A673 (cell line): ENCODE results near the gene SLX4IP. TPM values are rescaled to one million over a fixed set of nuclear protein-coding genes. Genes with fewer than 3 reads are reported as not detected.

Source experiments
- BruUV-seq: library from RNA; stranded (reverse); fragments of 400-500 nt; replicated peaks from 2 replicates; lab custom pipeline; 2021; lab: Mats Ljungman, UMichigan
- CTCF ChIA-PET: fragments of 300-600 bp; sonication (Branson Sonifier 250); formaldehyde crosslinking; loops from one replicate; lab custom pipeline; 2022; ENCODE audit warnings: antibody characterized with exemption; lab: Charles Lee
- POLR2A ChIA-PET: fragments of 300-600 bp; sonication (Branson Sonifier 250); formaldehyde crosslinking; loops from one replicate; lab custom pipeline; 2022; ENCODE audit warnings: antibody characterized with exemption; ENCODE audit not compliant: low non-redundant PET; lab: Charles Lee
- DNase-seq: peaks from one replicate; pipeline ENCODE4 v3.0.0-alpha.2; 2015; ENCODE audit warnings: low spot score
- H3K27ac ChIP-seq: fragments of 200-600 bp; sonication (generic); 2 replicates; pipeline ENCODE4 v1.5.1; 2016; ENCODE audit warnings: mixed run types, low read depth, mild to moderate bottlenecking, mixed read lengths, antibody characterized with exemption, low read length; ENCODE audit not compliant: poor library complexity, severe bottlenecking
- H3K27me3 ChIP-seq: fragments of 200-600 bp; sonication (generic); replicated peaks from 2 replicates; pipeline ENCODE4 v1.6.1; 2017; ENCODE audit warnings: mixed run types, low read depth, mild to moderate bottlenecking, mixed read lengths, antibody characterized with exemption, low read length; ENCODE audit not compliant: insufficient read depth, poor library complexity
- H3K36me3 ChIP-seq: fragments of 200-600 bp; sonication (generic); 2 replicates; pipeline ENCODE4 v1.6.1; 2016; ENCODE audit warnings: mixed run types, mild to moderate bottlenecking, mixed read lengths, antibody characterized with exemption, low read length; ENCODE audit not compliant: insufficient read depth, poor library complexity, severe bottlenecking
- H3K4me1 ChIP-seq: fragments of 200-600 bp; sonication (generic); 2 replicates; pipeline ENCODE4 v1.6.1; 2017; ENCODE audit warnings: mixed run types, mild to moderate bottlenecking, mixed read lengths, antibody characterized with exemption, low read length; ENCODE audit not compliant: insufficient read depth, poor library complexity, severe bottlenecking
- H3K4me3 ChIP-seq: fragments of 200-600 bp; sonication (generic); 2 replicates; pipeline ENCODE4 v1.5.1; 2016; ENCODE audit warnings: low read depth, mixed run types, mild to moderate bottlenecking, mixed read lengths, low read length; ENCODE audit not compliant: poor library complexity, severe bottlenecking
- H3K9me3 ChIP-seq: fragments of 200-600 bp; sonication (generic); 2 replicates; pipeline ENCODE4 v1.6.1; 2016; ENCODE audit warnings: mixed run types, low read depth, mild to moderate bottlenecking, mixed read lengths, antibody characterized with exemption, low read length; ENCODE audit not compliant: poor library complexity, severe bottlenecking
- EZH2 ChIP-seq: fragments of 200-600 bp; sonication (generic); IDR thresholded peaks from 2 replicates; pipeline ENCODE4 v1.6.1; 2017; ENCODE audit warnings: borderline replicate concordance, low read depth, mild to moderate bottlenecking, mixed read lengths, antibody characterized with exemption, low read length; ENCODE audit not compliant: poor library complexity, severe bottlenecking
- intact Hi-C: fragments of 100-400 bp; cut with micrococcal nuclease; formaldehyde crosslinking; loops from one replicate; pipeline ENCODE4 v1.10.0; 2022; ENCODE audit not compliant: unreplicated experiment
- total RNA-seq: library from RNA; stranded (reverse); gene quantifications from 2 replicates; pipeline ENCODE4 v1.2.3, GENCODE V29; 2021
- TF ChIP-seq, protein P1 (sequence below): fragments of 300-800, 200-600 bp; sonication (generic); conservative IDR thresholded peaks from 2 replicates; pipeline ENCODE4 v1.5.1; 2017; ENCODE audit warnings: low read depth, mild to moderate bottlenecking, antibody characterized with exemption, low read length, moderate library complexity, mixed read lengths

The SLX4IP gene
- total RNA-seq, 1 experiment from 2014 or later, result 9.8 TPM

GRCh38 chr20:10408108-10408813 lies 26.8 kb upstream of the SLX4IP start:
- peaks cover 7% of the 10 kb centered on the region for H3K4me1 ChIP-seq
- no TSS peak for BruUV-seq
- no peaks in the 10 kb centered on the region for H3K27me3 ChIP-seq
- ChIA-PET CTCF (no interaction called here), POLR2A (no interaction called here)
- no peaks in the 10 kb centered on the region for H3K9me3 ChIP-seq
- TF ChIP-seq, protein P1, sequence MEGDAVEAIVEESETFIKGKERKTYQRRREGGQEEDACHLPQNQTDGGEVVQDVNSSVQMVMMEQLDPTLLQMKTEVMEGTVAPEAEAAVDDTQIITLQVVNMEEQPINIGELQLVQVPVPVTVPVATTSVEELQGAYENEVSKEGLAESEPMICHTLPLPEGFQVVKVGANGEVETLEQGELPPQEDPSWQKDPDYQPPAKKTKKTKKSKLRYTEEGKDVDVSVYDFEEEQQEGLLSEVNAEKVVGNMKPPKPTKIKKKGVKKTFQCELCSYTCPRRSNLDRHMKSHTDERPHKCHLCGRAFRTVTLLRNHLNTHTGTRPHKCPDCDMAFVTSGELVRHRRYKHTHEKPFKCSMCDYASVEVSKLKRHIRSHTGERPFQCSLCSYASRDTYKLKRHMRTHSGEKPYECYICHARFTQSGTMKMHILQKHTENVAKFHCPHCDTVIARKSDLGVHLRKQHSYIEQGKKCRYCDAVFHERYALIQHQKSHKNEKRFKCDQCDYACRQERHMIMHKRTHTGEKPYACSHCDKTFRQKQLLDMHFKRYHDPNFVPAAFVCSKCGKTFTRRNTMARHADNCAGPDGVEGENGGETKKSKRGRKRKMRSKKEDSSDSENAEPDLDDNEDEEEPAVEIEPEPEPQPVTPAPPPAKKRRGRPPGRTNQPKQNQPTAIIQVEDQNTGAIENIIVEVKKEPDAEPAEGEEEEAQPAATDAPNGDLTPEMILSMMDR, result no peak
- no peak for TF ChIP-seq EZH2
- no peak for DNase-seq
- intact Hi-C loops, result no loop called here
- H3K4me3 ChIP-seq, result no peak overlapping the region
- no peak overlapping the region for H3K27ac ChIP-seq
- peaks cover 28% of the 10 kb centered on the region for H3K36me3 ChIP-seq

GRCh38 chr20:10411673-10412072 lies 23.4 kb upstream of the SLX4IP start:
- peaks cover 21% of the 10 kb centered on the region for H3K4me1 ChIP-seq
- DNase-seq, result no peak
- no peak overlapping the region for H3K27ac ChIP-seq
- peaks cover 14% of the 10 kb centered on the region for H3K36me3 ChIP-seq
- H3K9me3 ChIP-seq, result no peaks in the 10 kb centered on the region
- no peak overlapping the region for H3K4me3 ChIP-seq
- no peaks in the 10 kb centered on the region for H3K27me3 ChIP-seq
- TF ChIP-seq EZH2, result no peak
- TF ChIP-seq, protein P1, result no peak
- intact Hi-C loops, result no loop called here
- CTCF ChIA-PET, result no interaction called here
- BruUV-seq, result no TSS peak
- POLR2A ChIA-PET, result no interaction called here

DNA sequence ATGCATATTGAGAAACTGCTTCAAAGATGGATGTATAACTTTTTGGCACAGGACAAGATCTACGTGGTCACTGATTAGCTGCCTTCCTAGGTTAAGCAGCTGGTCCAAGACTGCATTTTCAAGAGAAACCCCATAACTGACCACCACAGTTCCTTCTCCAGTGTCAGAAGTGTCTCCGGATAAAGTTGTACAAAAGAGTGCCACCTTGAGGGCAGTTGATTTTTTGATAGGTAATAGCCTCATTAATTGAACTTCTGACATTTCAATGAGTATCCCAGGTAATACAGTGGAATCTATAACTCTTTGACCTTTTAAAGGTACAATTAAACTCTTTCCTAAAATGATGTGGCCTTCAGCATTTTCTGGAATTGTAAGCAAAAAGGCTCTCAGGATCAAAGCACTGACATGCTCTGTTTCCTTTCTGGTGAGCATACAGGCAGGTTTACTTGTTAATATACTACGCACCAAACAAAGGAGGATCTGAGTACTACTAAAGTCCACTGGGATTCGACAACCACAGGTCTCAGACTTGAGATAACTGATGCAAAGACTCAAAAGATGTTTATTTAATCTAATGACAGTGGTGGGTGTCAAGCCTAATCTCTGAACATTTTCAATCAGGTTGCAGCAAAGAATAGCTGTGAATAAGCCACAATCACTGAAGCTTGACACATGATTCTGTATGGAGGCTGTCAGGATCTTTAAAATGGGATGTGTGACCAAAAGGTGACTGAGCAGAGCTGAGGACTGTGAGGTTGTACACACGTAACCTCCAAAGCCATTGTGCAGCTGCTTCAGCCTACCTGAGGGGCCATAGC lies 22.3 kb upstream of the SLX4IP start:
- peaks cover 32% of the 10 kb centered on the region for H3K4me1 ChIP-seq
- DNase-seq, result no peak
- intact Hi-C loops, result no loop called here
- H3K27me3 ChIP-seq, result no peaks in the 10 kb centered on the region
- ChIA-PET POLR2A (no interaction called here), CTCF (no interaction called here)
- H3K4me3 ChIP-seq, result no peak overlapping the region
- H3K36me3 ChIP-seq, result peaks cover 14% of the 10 kb centered on the region
- BruUV-seq, result no TSS peak
- TF ChIP-seq, protein P1, result peak; percentile 43
- TF ChIP-seq EZH2, result no peak
- no peaks in the 10 kb centered on the region for H3K9me3 ChIP-seq
- H3K27ac ChIP-seq, result no peak overlapping the region
